HCT116 (cell line): ENCODE results near the gene ELK3.

ENCODE experiments used
- CEBPB ChIP-seq: IDR thresholded peaks from 2 replicates; pipeline ENCODE4 v1.6.1; 2012; ENCODE audit warnings: low read depth
- EGR1 ChIP-seq: IDR thresholded peaks from 2 replicates; pipeline ENCODE4 v1.6.1; 2012; ENCODE audit warnings: low read depth
- POLR2AphosphoS5 ChIP-seq: IDR thresholded peaks from 2 replicates; pipeline ENCODE4 v1.6.1; 2011; ENCODE audit warnings: mild to moderate bottlenecking, low read depth, low read length, moderate library complexity
- RAD21 ChIP-seq: IDR thresholded peaks from 2 replicates; pipeline ENCODE4 v1.6.1; 2012; ENCODE audit warnings: low read depth, mild to moderate bottlenecking
- SP1 ChIP-seq: IDR thresholded peaks from 2 replicates; pipeline ENCODE4 v1.6.1; 2012; ENCODE audit warnings: low read depth
- TCF7L2 ChIP-seq: IDR thresholded peaks from 2 replicates; pipeline ENCODE4 v1.7.0; 2011; ENCODE audit warnings: borderline replicate concordance, inconsistent platforms; ENCODE audit not compliant: insufficient read depth, insufficient read length; ENCODE audit errors: extremely low read depth
- ZNF274 ChIP-seq: fragments of 200-500 bp; sonication (Bioruptor generic); IDR thresholded peaks from 2 replicates; pipeline ENCODE4 v1.6.1; 2014; ENCODE audit warnings: mild to moderate bottlenecking, low read depth, low read length, inconsistent platforms
- TF ChIP-seq, protein P1 (sequence below), 3 experiments: fragments of 200-600 bp in 1 of 3; sonication (generic) in 1 of 3; IDR thresholded peaks in 2 of 3; conservative IDR thresholded peaks in 1 of 3; 2 replicates each; pipeline ENCODE4 v1.5.1; 2012 to 2017; ENCODE audit warnings: low read depth in 2 of 3, low read length in 2 of 3, antibody characterized with exemption in 1 of 3, borderline replicate concordance in 1 of 3, control low read depth in 1 of 3, mild to moderate bottlenecking in 1 of 3, mixed read lengths in 1 of 3, mixed run types in 1 of 3, moderate library complexity in 1 of 3; ENCODE audit not compliant: insufficient read depth in 1 of 3

DNA sequence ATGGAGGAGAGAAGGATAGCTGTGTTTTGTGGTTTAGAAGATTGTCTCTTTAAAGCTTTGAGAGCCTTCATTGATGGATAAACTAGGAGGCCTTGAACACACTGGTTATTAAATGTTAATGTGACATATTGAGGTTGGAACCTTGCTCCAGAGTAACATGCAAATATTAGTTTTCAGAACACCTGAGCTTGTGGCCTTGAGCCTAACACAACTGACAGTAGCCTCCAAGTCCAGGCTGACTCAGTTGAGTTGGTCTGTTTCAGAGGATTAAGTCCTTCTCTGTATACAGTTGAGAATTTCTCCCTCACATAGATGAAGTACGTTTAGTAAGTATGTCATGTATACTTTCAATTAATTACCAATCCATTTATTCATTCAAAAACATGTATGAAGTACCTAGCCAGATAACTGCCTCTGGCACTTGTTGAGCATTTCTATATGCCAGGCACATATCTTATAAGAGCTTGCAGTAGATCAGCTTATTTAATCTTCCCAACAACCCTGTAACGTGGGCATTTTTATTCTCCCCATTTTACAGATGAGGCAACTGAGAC lies 63.5 kb downstream of the ELK3 start:
- TF ChIP-seq POLR2AphosphoS5, result no peak
- no peak for TF ChIP-seq TCF7L2
- TF ChIP-seq, protein P1, sequence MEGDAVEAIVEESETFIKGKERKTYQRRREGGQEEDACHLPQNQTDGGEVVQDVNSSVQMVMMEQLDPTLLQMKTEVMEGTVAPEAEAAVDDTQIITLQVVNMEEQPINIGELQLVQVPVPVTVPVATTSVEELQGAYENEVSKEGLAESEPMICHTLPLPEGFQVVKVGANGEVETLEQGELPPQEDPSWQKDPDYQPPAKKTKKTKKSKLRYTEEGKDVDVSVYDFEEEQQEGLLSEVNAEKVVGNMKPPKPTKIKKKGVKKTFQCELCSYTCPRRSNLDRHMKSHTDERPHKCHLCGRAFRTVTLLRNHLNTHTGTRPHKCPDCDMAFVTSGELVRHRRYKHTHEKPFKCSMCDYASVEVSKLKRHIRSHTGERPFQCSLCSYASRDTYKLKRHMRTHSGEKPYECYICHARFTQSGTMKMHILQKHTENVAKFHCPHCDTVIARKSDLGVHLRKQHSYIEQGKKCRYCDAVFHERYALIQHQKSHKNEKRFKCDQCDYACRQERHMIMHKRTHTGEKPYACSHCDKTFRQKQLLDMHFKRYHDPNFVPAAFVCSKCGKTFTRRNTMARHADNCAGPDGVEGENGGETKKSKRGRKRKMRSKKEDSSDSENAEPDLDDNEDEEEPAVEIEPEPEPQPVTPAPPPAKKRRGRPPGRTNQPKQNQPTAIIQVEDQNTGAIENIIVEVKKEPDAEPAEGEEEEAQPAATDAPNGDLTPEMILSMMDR (IDR thresholded peaks at IDR 0.05 in 2 of 3, conservative IDR thresholded peaks at IDR 0.05 in 1 of 3; ENCODE audit: borderline replicate concordance in 1 of 3, insufficient read depth in 1 of 3, low read depth in 2 of 3, low read length in 2 of 3), result no peak
- TF ChIP-seq ZNF274, result no peak
- no peak for TF ChIP-seq RAD21
- no peak for TF ChIP-seq EGR1
- no peak for TF ChIP-seq SP1
- no peak for TF ChIP-seq CEBPB
